Astrocyte of the cerebellum (primary cell): ENCODE results near the gene PTGDR.

Experiments used
- DNase-seq: peaks from one replicate; pipeline ENCODE4 v3.0.0-alpha.2; 2011; ENCODE audit warnings: low read depth
- H3K4me3 ChIP-seq: 2 replicates; pipeline ENCODE4 v1.5.1; 2011; ENCODE audit warnings: mild to moderate bottlenecking, low read depth, low read length, moderate library complexity
- CTCF ChIP-seq: IDR thresholded peaks from 2 replicates; pipeline ENCODE4 v1.5.1; 2012; ENCODE audit warnings: low read length, low read depth, moderate library complexity, mild to moderate bottlenecking; ENCODE audit errors: missing control alignments
- in situ Hi-C: cut with HindIII; loops from 2 replicates; pipeline ENCODE4 v1.10.0; 2017; ENCODE audit warnings: low sequenced_read_pairs

PTGDR gene

DNA sequence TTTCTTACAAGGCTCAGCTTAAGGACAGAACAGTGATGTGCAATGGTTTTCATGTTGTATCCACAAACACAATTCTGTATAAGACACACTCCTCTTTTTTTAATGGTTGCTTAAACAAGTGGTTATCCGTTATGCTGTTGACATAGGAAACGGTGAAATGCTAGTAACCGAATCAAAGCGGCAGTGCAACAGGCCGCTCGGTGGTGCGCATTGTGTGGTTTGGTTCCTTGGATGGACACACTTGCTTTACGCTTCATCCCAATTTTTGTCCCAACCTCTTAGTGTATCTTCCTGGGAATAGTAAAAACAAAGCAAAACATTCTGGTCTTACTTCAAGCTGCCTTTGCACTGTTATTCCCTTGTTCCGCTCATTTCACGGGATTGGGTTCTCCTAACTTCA lies 46.0 kb downstream of the PTGDR start:
- TF ChIP-seq CTCF = no peak
- in situ Hi-C loops = no loop called here
- peak overlapping the region; percentile 81 for H3K4me3 ChIP-seq
- DNase-seq = no peak

GRCh38 chr14:52313903-52314594 lies 46.6 kb downstream of the PTGDR start, which contains the start of gene PTGER2:
Gene PTGER2 (plus strand): TSS chr14:52314312. CDS start chr14:52314549, 237 bp downstream.
- no peak for TF ChIP-seq CTCF
- in situ Hi-C loops = no loop called here
- no peak for DNase-seq
- H3K4me3 ChIP-seq = peak within 1 kb of the TSS; percentile 81

- DNase-seq = no peak
- in situ Hi-C loops = no loop called here
- peak overlapping the region; percentile 81 for H3K4me3 ChIP-seq
- TF ChIP-seq CTCF = no peak
Measured at GRCh38 chr14:52314595-52315354, 47.3 kb downstream of the PTGDR start.

DNA sequence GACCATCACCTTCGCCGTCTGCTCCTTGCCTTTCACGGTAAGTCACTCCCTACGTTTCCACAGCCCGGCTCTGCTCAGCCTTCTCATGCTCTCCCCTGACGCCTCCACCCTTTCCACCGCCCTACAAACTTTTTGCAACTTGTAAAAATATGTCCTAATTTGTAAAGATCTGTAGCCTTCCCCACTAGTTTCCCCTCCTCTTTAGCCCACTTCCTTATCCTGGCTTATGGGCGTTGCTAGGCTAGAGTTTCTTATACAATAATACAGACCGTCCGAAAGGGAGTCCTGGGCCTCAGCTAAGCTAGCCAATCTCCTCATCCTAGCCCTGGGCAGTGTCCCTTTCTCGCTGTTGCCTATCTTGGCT lies 47.8 kb downstream of the PTGDR start:
- in situ Hi-C loops = no loop called here
- DNase-seq = no peak
- H3K4me3 ChIP-seq = peak overlapping the region; percentile 81
- TF ChIP-seq CTCF = no peak

DNA sequence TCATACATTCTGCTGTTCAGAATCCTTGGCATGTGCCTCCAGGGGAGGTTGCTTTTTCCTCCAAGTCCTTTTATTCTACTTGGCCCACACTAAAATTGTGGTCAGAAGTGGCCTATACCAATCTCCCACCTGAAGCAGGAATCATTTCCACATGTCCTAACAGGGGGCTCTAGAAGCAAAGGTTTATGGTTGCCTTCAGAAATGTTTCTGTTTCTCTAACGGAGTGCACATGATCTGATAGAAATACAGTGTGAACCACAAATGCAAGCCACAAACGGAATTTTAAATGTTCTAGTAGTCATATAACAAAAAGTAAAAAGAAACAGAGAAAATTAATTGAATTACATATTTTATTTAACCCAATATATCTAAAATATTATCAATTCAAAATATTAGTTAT lies 50.6 kb downstream of the PTGDR start:
- in situ Hi-C loops = no loop called here
- DNase-seq = no peak
- H3K4me3 ChIP-seq = peak overlapping the region; percentile 81
- no peak for TF ChIP-seq CTCF

DNA sequence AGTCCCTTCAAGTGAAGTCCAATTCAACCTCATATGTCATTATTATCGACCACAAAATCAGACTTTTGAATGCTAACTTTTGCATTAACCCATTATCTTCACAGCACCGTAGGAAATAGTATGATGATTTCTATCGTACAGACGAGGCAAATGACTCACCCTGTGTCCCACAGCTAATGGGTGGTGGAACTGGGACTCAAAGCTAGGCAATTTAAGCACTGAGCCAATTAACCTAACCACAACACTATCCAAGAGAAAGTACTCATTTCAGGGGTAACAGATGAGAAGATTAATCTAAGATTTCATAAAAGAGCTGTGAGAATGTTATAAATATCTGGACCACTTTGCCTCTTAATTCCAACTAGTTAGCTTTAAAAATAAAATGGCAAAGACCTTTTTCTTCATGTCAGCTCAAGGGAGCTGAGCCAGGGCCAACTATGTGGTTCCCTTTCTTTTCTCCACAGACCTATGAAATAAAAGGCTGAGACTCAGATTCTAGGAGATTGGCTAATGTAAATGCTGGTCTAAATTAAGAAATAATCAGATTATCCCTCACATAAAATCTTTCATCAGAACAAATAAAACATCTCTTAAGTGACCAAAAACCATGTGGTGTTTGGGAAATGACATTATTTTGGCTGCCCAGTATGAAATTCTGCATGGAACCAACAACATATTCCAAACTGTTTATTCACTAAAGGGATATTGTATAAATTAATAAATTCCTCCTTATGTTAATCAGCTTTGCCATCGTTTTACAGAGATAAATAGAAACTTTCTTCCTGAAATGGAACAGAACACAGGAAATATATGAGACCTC lies 51.5 kb downstream of the PTGDR start:
- in situ Hi-C loops = no loop called here
- no peak overlapping the region for H3K4me3 ChIP-seq
- no peak for DNase-seq
- no peak for TF ChIP-seq CTCF
